K562 (cell line): ENCODE measurements around the gene SELENOW. TPM values are rescaled to one million over a fixed set of nuclear protein-coding genes. Genes with fewer than 3 reads are reported as not detected.

ENCODE experiments used
- ATF7 ChIP-seq: fragments of 450-650 bp; IDR thresholded peaks from 2 replicates; pipeline ENCODE4 v1.7.1; 2014; ENCODE audit warnings: mild to moderate bottlenecking, moderate library complexity
- HDGF ChIP-seq: fragments of 450-650 bp; IDR thresholded peaks from 2 replicates; pipeline ENCODE4 v1.6.1; 2016
- HMGN3 ChIP-seq: IDR thresholded peaks from 2 replicates; pipeline ENCODE4 v1.6.1; 2011; ENCODE audit warnings: borderline replicate concordance, low read depth, mild to moderate bottlenecking, mixed read lengths, low read length; ENCODE audit not compliant: insufficient read length; ENCODE audit errors: extremely low read depth
- NR2C1 ChIP-seq, 2 experiments: fragments of 450-650 bp; IDR thresholded peaks; 2 replicates each; pipeline ENCODE4 v1.6.1; 2017; ENCODE audit warnings: mild to moderate bottlenecking in 2 of 2, antibody characterized with exemption in 1 of 2, inconsistent platforms in 1 of 2, missing compliant biosample characterization in 1 of 2, missing genetic modification characterization in 1 of 2
- PHB2 ChIP-seq: fragments of 450-650 bp; IDR thresholded peaks from 2 replicates; pipeline ENCODE4 v1.6.1; 2017; ENCODE audit warnings: low read depth
- SMARCA4 ChIP-seq: fragments of 450-650 bp; IDR thresholded peaks from 2 replicates; pipeline ENCODE4 v1.6.1; 2016
- TOE1 ChIP-seq, 2 experiments: fragments of 450-650 bp in 1 of 2; sonication (generic) in 1 of 2; formaldehyde crosslinking in 1 of 2; IDR thresholded peaks; 2 replicates each; pipeline versions ENCODE4 v1.7.1 to v1.8.0; 2016 to 2022; ENCODE audit warnings: borderline replicate concordance in 2 of 2, mild to moderate bottlenecking in 2 of 2, antibody characterized with exemption in 1 of 2, inconsistent platforms in 1 of 2, low read depth in 1 of 2, missing genetic modification reagents in 1 of 2, moderate library complexity in 1 of 2
- polyA plus RNA-seq, 8 experiments: library from polyadenylated mRNA; depleted of rRNA in 4 of 8; stranded (reverse) in 5 of 8; unstranded in 3 of 8; fragments of >200 nt; fragmentation: Nextera tagmentation in 2 of 8; fragmentation: Illumina TruSeq in 1 of 8; extraction: Ambion mirVana in 2 of 8; extraction: Trizol in 1 of 8; gene quantifications; 2 replicates each; pipeline versions ENCODE4 v1.2.1 to v1.2.3, GENCODE V29; 2011 to 2014; ENCODE audit warnings: inconsistent platforms in 1 of 8, missing spikeins in 1 of 8
- total RNA-seq, 7 experiments: library from RNA; depleted of rRNA in 6 of 7; stranded (reverse); fragments of >200 nt in 6 of 7; fragmentation: Illumina TruSeq in 2 of 7; extraction: Trizol in 2 of 7; gene quantifications; 2 replicates each; pipeline versions ENCODE4 v1.2.1 to v1.2.3, GENCODE V29; 2011 to 2021; ENCODE audit warnings: low replicate concordance in 1 of 7
- TF ChIP-seq, protein P1 (sequence below), 2 experiments: fragments of 450-650 bp; IDR thresholded peaks; 2 replicates each; pipeline ENCODE4 v1.6.1; 2016; ENCODE audit warnings: mild to moderate bottlenecking in 2 of 2, borderline replicate concordance in 1 of 2, low read depth in 1 of 2, moderate library complexity in 1 of 2
- TF ChIP-seq, protein P2 (sequence below), 2 experiments: fragments of 450-650 bp in 1 of 2; sonication (generic) in 1 of 2; formaldehyde crosslinking; conservative IDR thresholded peaks; 2 replicates each; pipeline versions ENCODE4 v1.4.0 to v1.8.1; 2020 to 2022; ENCODE audit warnings: mild to moderate bottlenecking in 1 of 2, missing genetic modification reagents in 1 of 2
- TF ChIP-seq, protein P3 (sequence below), 2 experiments: fragments of 450-650 bp; IDR thresholded peaks; 2 replicates each; pipeline ENCODE4 v1.6.1; 2016
- TF ChIP-seq, protein P4 (sequence below): fragments of 450-650 bp; IDR thresholded peaks from one replicate; pipeline ENCODE4 v1.6.1; 2018; ENCODE audit warnings: mild to moderate bottlenecking, moderate library complexity; ENCODE audit not compliant: partially characterized antibody
- TF ChIP-seq, protein P5 (sequence below): fragments of 250-450 bp; sonication (Bioruptor Pico); IDR thresholded peaks from 2 replicates; pipeline ENCODE4 v1.4.0; 2020

The SELENOW gene
- total and polyA plus RNA-seq, 9 of the 15 experiments (the other 6 are each of a cell fraction or from before 2014, with no cell fraction given): 91.9 to 279 (median 156) TPM

DNA sequence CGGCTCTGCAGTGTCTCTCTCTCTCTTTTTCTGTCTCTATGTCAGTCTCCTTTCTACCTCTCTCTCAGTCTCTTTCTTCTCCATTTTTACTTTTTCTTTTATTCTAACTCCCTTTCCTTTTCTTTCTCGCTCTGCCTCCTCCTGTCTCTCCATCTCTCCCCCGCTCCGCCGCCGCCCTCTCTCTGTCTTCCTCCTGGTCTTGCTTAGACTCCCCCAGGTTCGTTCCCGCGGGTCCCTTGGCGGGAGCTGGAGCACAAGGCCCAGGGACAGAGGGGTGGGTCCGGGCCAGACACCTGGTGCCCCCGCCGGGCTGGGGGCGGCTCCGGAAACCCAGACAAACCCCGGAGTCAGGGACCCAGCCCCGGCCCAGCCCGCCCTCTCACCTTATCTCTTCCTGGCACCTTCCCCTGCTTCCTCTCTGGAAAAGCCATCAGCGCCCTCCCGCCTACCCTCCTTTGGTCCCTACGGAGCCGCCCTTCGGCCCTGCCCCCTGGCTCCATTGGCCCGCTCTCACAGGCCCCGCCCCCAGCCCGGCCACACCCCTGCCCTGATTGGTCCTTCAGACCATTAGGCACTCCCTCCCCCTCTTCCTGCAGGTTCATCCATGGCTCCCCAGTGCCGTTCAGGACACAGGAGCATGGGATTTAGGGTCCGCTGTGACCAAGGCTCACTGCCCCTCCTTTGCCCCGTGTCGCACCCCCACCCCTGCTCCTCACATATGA is 48.5 kb upstream of the SELENOW start (continued):
- TF ChIP-seq, protein P1, sequence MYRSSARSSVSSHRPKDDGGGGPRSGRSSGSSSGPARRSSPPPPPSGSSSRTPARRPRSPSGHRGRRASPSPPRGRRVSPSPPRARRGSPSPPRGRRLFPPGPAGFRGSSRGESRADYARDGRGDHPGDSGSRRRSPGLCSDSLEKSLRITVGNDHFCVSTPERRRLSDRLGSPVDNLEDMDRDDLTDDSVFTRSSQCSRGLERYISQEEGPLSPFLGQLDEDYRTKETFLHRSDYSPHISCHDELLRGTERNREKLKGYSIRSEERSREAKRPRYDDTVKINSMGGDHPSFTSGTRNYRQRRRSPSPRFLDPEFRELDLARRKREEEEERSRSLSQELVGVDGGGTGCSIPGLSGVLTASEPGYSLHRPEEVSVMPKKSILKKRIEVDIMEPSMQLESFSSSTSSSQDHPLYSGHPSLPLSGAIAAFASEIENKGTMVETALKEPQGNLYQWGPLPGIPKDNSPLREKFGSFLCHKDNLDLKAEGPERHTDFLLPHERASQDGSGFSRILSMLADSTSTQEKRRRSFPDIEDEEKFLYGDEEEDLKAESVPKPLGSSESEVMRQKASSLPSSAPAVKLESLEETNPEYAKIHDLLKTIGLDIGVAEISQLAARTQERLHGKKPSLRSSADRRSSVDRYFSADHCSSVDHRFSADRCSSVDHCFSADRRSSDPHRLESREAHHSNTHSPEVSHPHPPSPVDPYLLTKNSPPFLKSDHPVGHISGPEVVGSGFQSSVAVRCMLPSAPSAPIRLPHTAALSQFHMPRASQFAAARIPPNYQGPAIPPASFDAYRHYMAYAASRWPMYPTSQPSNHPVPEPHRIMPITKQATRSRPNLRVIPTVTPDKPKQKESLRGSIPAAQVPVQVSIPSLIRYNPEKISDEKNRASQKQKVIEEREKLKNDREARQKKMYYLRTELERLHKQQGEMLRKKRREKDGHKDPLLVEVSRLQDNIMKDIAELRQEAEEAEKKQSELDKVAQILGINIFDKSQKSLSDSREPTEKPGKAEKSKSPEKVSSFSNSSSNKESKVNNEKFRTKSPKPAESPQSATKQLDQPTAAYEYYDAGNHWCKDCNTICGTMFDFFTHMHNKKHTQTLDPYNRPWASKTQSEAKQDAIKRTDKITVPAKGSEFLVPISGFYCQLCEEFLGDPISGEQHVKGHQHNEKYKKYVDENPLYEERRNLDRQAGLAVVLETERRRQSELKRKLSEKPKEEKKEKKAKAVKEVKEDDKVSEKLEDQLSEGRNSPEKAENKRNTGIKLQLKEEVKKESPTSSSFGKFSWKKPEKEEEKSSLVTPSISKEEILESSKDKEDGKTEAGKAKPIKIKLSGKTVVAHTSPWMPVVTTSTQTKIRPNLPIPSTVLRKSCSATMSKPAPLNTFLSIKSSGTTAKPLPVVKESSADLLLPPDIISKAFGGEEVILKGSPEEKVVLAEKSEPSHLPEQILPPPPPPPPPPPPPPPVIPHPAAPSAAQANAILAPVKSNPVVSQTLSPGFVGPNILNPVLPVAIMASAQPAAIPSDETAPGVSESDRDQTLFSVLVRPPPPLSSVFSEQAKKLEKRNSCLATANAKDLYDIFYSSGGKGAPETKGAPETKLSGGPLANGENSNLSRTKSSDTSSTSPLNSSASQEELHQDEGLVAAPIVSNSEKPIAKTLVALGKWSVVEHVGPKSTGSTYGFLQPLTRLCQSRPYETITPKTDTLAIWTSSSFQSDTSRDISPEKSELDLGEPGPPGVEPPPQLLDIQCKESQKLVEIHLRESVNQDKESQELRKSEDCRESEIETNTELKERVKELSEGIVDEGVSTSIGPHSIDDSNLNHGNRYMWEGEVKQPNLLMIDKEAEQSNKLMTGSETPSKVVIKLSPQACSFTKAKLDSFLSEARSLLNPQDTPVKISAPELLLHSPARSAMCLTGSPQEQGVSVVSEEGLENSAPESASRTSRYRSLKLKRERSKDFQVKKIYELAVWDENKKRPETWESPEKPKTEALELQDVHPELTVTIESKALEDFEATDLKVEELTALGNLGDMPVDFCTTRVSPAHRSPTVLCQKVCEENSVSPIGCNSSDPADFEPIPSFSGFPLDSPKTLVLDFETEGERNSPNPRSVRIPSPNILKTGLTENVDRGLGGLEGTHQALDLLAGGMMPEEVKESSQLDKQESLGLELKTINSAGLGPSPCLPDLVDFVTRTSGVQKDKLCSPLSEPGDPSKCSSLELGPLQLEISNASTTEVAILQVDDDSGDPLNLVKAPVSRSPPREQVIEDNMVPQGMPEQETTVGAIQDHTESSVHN (IDR thresholded peaks at IDR 0.05; ENCODE audit: borderline replicate concordance in 1 of 2, low read depth in 1 of 2): no peak
- TF ChIP-seq, protein P2, sequence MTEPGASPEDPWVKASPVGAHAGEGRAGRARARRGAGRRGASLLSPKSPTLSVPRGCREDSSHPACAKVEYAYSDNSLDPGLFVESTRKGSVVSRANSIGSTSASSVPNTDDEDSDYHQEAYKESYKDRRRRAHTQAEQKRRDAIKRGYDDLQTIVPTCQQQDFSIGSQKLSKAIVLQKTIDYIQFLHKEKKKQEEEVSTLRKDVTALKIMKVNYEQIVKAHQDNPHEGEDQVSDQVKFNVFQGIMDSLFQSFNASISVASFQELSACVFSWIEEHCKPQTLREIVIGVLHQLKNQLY (CRISPR knock-in tag; conservative IDR thresholded peaks at IDR 0.05): no peak
- TF ChIP-seq, protein P3, sequence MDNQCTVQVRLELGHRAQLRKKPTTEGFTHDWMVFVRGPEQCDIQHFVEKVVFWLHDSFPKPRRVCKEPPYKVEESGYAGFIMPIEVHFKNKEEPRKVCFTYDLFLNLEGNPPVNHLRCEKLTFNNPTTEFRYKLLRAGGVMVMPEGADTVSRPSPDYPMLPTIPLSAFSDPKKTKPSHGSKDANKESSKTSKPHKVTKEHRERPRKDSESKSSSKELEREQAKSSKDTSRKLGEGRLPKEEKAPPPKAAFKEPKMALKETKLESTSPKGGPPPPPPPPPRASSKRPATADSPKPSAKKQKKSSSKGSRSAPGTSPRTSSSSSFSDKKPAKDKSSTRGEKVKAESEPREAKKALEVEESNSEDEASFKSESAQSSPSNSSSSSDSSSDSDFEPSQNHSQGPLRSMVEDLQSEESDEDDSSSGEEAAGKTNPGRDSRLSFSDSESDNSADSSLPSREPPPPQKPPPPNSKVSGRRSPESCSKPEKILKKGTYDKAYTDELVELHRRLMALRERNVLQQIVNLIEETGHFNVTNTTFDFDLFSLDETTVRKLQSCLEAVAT (IDR thresholded peaks at IDR 0.05): no peak; a peak in 1 of 4 replicates
- TF ChIP-seq HMGN3 (peak; percentile 66), ATF7 (0 out of 2 replicates have a peak, but pooled peaks have one; percentile 26), TOE1 (IDR thresholded peaks at IDR 0.05; ENCODE audit: borderline replicate concordance) (peak; percentile 35; the same call in 1 of the 2 replicates), TOE1 (CRISPR knock-in tag; IDR thresholded peaks at IDR 0.05; ENCODE audit: borderline replicate concordance, low read depth) (no peak), PHB2 (no peak), SMARCA4 (peak; percentile 76), NR2C1 (IDR thresholded peaks at IDR 0.05) (peak; percentile 22; the same call in 1 of the 2 replicates), NR2C1 (tag; IDR thresholded peaks at IDR 0.05) (no peak), HDGF (peak; percentile 87; the same call in 1 of the 2 replicates)
- TF ChIP-seq, protein P4, sequence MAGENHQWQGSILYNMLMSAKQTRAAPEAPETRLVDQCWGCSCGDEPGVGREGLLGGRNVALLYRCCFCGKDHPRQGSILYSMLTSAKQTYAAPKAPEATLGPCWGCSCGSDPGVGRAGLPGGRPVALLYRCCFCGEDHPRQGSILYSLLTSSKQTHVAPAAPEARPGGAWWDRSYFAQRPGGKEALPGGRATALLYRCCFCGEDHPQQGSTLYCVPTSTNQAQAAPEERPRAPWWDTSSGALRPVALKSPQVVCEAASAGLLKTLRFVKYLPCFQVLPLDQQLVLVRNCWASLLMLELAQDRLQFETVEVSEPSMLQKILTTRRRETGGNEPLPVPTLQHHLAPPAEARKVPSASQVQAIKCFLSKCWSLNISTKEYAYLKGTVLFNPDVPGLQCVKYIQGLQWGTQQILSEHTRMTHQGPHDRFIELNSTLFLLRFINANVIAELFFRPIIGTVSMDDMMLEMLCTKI: no peak
- TF ChIP-seq, protein P5, sequence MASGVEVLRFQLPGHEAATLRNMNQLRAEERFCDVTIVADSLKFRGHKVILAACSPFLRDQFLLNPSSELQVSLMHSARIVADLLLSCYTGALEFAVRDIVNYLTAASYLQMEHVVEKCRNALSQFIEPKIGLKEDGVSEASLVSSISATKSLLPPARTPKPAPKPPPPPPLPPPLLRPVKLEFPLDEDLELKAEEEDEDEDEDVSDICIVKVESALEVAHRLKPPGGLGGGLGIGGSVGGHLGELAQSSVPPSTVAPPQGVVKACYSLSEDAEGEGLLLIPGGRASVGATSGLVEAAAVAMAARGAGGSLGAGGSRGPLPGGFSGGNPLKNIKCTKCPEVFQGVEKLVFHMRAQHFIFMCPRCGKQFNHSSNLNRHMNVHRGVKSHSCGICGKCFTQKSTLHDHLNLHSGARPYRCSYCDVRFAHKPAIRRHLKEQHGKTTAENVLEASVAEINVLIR (CRISPR knock-in tag): no peak
